GM23338 (cell line): Measurements from ENCODE around the gene ASCL5. TPM values are rescaled to one million over a fixed set of nuclear protein-coding genes. Genes with fewer than 3 reads are reported as not detected.

ENCODE experiments used
- ATAC-seq: fragments of 200-7000 bp; cut with Tn5 transposase; 3 replicates; pipeline ENCODE4 v1.9.1; 2020
- DNase-seq: peaks from one replicate; pipeline ENCODE4 v3.0.0-alpha.2; 2015; ENCODE audit warnings: low spot score
- H2AFZ ChIP-seq: fragments of 200-600 bp; sonication (generic); 2 replicates; pipeline ENCODE4 v1.8.0; 2016; ENCODE audit warnings: antibody characterized with exemption, mild to moderate bottlenecking, moderate library complexity
- H3F3A ChIP-seq: fragments of 200-600 bp; sonication (generic); replicated peaks from 2 replicates; pipeline ENCODE4 v1.8.0; 2017; ENCODE audit warnings: antibody characterized with exemption, mixed run types, low read depth
- H3K27ac ChIP-seq: fragments of 200-600 bp; sonication (generic); 2 replicates; pipeline ENCODE4 v1.6.1; 2016; ENCODE audit warnings: low read depth
- H3K27me3 ChIP-seq: fragments of 200-600 bp; sonication (generic); 2 replicates; pipeline ENCODE4 v1.8.0; 2016; ENCODE audit warnings: mild to moderate bottlenecking, mixed run types, moderate library complexity; ENCODE audit not compliant: insufficient read depth
- H3K36me3 ChIP-seq: fragments of 200-600 bp; sonication (generic); 2 replicates; pipeline ENCODE4 v1.8.0; 2016; ENCODE audit warnings: mild to moderate bottlenecking; ENCODE audit not compliant: insufficient read depth
- H3K4me1 ChIP-seq: fragments of 200-600 bp; sonication (generic); 2 replicates; pipeline ENCODE4 v1.8.0; 2016; ENCODE audit warnings: mild to moderate bottlenecking, moderate library complexity; ENCODE audit not compliant: insufficient read depth
- H3K4me2 ChIP-seq: fragments of 200-600 bp; sonication (generic); 2 replicates; pipeline ENCODE4 v1.7.1; 2017; ENCODE audit warnings: mixed run types
- H3K4me3 ChIP-seq: fragments of 200-600 bp; sonication (generic); 2 replicates; pipeline ENCODE4 v1.6.1; 2016; ENCODE audit warnings: mixed run types
- H3K79me2 ChIP-seq: fragments of 200-600 bp; sonication (generic); replicated peaks from 2 replicates; pipeline ENCODE4 v1.8.0; 2017; ENCODE audit warnings: mild to moderate bottlenecking; ENCODE audit not compliant: insufficient read depth
- H3K9me2 ChIP-seq: fragments of 200-600 bp; sonication (generic); 2 replicates; pipeline ENCODE4 v1.8.0; 2017; ENCODE audit not compliant: insufficient read depth
- H4K20me1 ChIP-seq: fragments of 200-600 bp; sonication (generic); replicated peaks from 2 replicates; pipeline ENCODE4 v1.8.0; 2017; ENCODE audit warnings: mild to moderate bottlenecking; ENCODE audit not compliant: insufficient read depth
- H3K27ac Mint-ChIP-seq: 2 replicates; pipeline ENCODE4 v1.8.0; 2020; ENCODE audit warnings: inconsistent platforms, mild to moderate bottlenecking, moderate library complexity, mixed read lengths
- H3K27me3 Mint-ChIP-seq: 3 replicates; pipeline ENCODE4 v1.8.0; 2022; ENCODE audit warnings: low read depth, mild to moderate bottlenecking, moderate library complexity, mixed read lengths, inconsistent platforms; ENCODE audit not compliant: insufficient read depth, poor library complexity
- H3K36me3 Mint-ChIP-seq: 3 replicates; pipeline ENCODE4 v1.8.0; 2021; ENCODE audit warnings: low read depth, mild to moderate bottlenecking, inconsistent platforms, moderate library complexity, mixed read lengths
- H3K4me1 Mint-ChIP-seq: 3 replicates; pipeline ENCODE4 v1.8.0; 2020; ENCODE audit warnings: mild to moderate bottlenecking, inconsistent platforms, mixed read lengths
- H3K4me3 Mint-ChIP-seq: 3 replicates; pipeline ENCODE4 v1.8.0; 2021; ENCODE audit warnings: moderate library complexity, mild to moderate bottlenecking, inconsistent platforms, mixed read lengths
- H3K9me3 Mint-ChIP-seq: 3 replicates; pipeline ENCODE4 v1.8.0; 2020; ENCODE audit warnings: moderate library complexity, mild to moderate bottlenecking, inconsistent platforms, mixed read lengths
- CREB1 ChIP-seq: fragments of 250-450 bp; sonication (Bioruptor Pico); IDR thresholded peaks from 2 replicates; pipeline ENCODE4 v1.5.0; 2020; ENCODE audit warnings: low read depth, mild to moderate bottlenecking, moderate library complexity
- EZH2 ChIP-seq: fragments of 200-600 bp; sonication (generic); IDR thresholded peaks from one replicate; pipeline ENCODE4 v1.8.0; 2017; ENCODE audit warnings: antibody characterized with exemption, mild to moderate bottlenecking, low read depth; ENCODE audit not compliant: unreplicated experiment
- JUNB ChIP-seq: IDR thresholded peaks from one replicate; pipeline ENCODE4 v1.6.1; 2016; ENCODE audit warnings: antibody characterized with exemption; ENCODE audit not compliant: unreplicated experiment
- POLR2AphosphoS5 ChIP-seq: IDR thresholded peaks from 2 replicates; pipeline ENCODE4 v1.6.1; 2016; ENCODE audit warnings: antibody characterized with exemption, low read depth
- STAT1 ChIP-seq: IDR thresholded peaks from one replicate; pipeline ENCODE4 v1.6.1; 2016; ENCODE audit warnings: antibody characterized with exemption; ENCODE audit not compliant: unreplicated experiment
- ZNF114 ChIP-seq: fragments of 250-450 bp; sonication (Bioruptor Pico); IDR thresholded peaks from 2 replicates; pipeline ENCODE4 v1.5.0; 2020; ENCODE audit warnings: mild to moderate bottlenecking, moderate library complexity
- ZNF331 ChIP-seq: fragments of 250-450 bp; sonication (Bioruptor Pico); IDR thresholded peaks from 2 replicates; pipeline ENCODE4 v1.5.0; 2020; ENCODE audit warnings: low read depth, mild to moderate bottlenecking, moderate library complexity
- polyA plus RNA-seq: library from polyadenylated mRNA; unstranded; fragments of >200 nt; fragmentation: Nextera tagmentation; extraction: Ambion mirVana; gene quantifications from 2 replicates; pipeline ENCODE4 v1.2.1, GENCODE V29; 2016
- total RNA-seq: library from RNA; depleted of rRNA; stranded (reverse); fragments of >200 nt; shearing (Covaris generic); gene quantifications from 2 replicates; pipeline ENCODE4 v1.2.3, GENCODE V29; 2014
- TF ChIP-seq, protein P1 (sequence below): IDR thresholded peaks from one replicate; pipeline ENCODE4 v1.6.1; 2018; ENCODE audit warnings: antibody characterized with exemption; ENCODE audit not compliant: unreplicated experiment
- TF ChIP-seq, protein P2 (sequence below): fragments of 250-450 bp; sonication (Bioruptor Pico); IDR thresholded peaks from 2 replicates; pipeline ENCODE4 v1.5.0; 2020; ENCODE audit warnings: mild to moderate bottlenecking, moderate library complexity
- TF ChIP-seq, protein P3 (sequence below): IDR thresholded peaks from 2 replicates; pipeline ENCODE4 v1.6.1; 2016; ENCODE audit warnings: antibody characterized with exemption
- TF ChIP-seq, protein P4 (sequence below), 2 experiments: fragments of 200-600 bp in 1 of 2; sonication (generic) in 1 of 2; conservative IDR thresholded peaks; 2 replicates each; pipeline versions ENCODE4 v1.5.1 to v1.6.1; 2016 to 2017; ENCODE audit warnings: antibody characterized with exemption in 2 of 2, low read depth in 2 of 2, mild to moderate bottlenecking in 2 of 2, moderate library complexity in 1 of 2

Gene ASCL5
- total and polyA plus RNA-seq, 2 experiments from 2014 or later = not detected

DNA sequence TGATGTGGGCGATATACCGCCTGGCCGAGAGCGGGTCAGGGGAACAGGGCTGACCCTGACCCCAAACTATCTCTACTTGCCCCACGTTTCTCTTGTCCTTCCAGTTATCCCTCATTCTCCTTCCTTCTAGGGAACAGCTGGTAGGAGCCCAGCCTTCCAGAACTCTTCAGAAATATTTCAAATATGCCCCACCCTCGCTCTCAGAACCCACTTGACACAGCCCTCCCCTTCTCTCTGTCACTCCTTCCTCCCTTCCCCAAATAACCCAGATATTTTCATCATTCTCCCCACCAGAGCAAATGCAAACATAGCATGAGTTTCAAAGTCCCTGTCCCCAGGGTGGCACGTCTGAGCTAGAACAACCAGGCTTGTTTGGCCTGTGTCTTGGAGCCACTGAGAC, 15.8 kb downstream of the ASCL5 start:
- Mint-ChIP-seq H3K4me3 (no peak overlapping the region), H3K9me3 (no peaks in the 10 kb centered on the region), H3K27ac (no peak overlapping the region), H3K4me1 (peaks cover 9% of the 10 kb centered on the region; the same call in 2 of the 3 replicates), H3K27me3 (peaks cover 38% of the 10 kb centered on the region), H3K36me3 (no peaks in the 10 kb centered on the region)
- H3K27me3 ChIP-seq = peaks cover 30% of the 10 kb centered on the region
- no peak overlapping the region for H3K27ac ChIP-seq
- DNase-seq (no peak), ATAC-seq (no peak)
- H3K9me2 ChIP-seq = no peaks in the 10 kb centered on the region
- H2AFZ ChIP-seq = no peak overlapping the region
- TF ChIP-seq CREB1 (CRISPR knock-in tag) (no peak), EZH2 (no peak), ZNF114 (CRISPR knock-in tag) (no peak), ZNF331 (no peak), JUNB (no peak), STAT1 (no peak), POLR2AphosphoS5 (no peak)
- TF ChIP-seq, protein P1, sequence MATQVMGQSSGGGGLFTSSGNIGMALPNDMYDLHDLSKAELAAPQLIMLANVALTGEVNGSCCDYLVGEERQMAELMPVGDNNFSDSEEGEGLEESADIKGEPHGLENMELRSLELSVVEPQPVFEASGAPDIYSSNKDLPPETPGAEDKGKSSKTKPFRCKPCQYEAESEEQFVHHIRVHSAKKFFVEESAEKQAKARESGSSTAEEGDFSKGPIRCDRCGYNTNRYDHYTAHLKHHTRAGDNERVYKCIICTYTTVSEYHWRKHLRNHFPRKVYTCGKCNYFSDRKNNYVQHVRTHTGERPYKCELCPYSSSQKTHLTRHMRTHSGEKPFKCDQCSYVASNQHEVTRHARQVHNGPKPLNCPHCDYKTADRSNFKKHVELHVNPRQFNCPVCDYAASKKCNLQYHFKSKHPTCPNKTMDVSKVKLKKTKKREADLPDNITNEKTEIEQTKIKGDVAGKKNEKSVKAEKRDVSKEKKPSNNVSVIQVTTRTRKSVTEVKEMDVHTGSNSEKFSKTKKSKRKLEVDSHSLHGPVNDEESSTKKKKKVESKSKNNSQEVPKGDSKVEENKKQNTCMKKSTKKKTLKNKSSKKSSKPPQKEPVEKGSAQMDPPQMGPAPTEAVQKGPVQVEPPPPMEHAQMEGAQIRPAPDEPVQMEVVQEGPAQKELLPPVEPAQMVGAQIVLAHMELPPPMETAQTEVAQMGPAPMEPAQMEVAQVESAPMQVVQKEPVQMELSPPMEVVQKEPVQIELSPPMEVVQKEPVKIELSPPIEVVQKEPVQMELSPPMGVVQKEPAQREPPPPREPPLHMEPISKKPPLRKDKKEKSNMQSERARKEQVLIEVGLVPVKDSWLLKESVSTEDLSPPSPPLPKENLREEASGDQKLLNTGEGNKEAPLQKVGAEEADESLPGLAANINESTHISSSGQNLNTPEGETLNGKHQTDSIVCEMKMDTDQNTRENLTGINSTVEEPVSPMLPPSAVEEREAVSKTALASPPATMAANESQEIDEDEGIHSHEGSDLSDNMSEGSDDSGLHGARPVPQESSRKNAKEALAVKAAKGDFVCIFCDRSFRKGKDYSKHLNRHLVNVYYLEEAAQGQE = no peak
- TF ChIP-seq, protein P2, sequence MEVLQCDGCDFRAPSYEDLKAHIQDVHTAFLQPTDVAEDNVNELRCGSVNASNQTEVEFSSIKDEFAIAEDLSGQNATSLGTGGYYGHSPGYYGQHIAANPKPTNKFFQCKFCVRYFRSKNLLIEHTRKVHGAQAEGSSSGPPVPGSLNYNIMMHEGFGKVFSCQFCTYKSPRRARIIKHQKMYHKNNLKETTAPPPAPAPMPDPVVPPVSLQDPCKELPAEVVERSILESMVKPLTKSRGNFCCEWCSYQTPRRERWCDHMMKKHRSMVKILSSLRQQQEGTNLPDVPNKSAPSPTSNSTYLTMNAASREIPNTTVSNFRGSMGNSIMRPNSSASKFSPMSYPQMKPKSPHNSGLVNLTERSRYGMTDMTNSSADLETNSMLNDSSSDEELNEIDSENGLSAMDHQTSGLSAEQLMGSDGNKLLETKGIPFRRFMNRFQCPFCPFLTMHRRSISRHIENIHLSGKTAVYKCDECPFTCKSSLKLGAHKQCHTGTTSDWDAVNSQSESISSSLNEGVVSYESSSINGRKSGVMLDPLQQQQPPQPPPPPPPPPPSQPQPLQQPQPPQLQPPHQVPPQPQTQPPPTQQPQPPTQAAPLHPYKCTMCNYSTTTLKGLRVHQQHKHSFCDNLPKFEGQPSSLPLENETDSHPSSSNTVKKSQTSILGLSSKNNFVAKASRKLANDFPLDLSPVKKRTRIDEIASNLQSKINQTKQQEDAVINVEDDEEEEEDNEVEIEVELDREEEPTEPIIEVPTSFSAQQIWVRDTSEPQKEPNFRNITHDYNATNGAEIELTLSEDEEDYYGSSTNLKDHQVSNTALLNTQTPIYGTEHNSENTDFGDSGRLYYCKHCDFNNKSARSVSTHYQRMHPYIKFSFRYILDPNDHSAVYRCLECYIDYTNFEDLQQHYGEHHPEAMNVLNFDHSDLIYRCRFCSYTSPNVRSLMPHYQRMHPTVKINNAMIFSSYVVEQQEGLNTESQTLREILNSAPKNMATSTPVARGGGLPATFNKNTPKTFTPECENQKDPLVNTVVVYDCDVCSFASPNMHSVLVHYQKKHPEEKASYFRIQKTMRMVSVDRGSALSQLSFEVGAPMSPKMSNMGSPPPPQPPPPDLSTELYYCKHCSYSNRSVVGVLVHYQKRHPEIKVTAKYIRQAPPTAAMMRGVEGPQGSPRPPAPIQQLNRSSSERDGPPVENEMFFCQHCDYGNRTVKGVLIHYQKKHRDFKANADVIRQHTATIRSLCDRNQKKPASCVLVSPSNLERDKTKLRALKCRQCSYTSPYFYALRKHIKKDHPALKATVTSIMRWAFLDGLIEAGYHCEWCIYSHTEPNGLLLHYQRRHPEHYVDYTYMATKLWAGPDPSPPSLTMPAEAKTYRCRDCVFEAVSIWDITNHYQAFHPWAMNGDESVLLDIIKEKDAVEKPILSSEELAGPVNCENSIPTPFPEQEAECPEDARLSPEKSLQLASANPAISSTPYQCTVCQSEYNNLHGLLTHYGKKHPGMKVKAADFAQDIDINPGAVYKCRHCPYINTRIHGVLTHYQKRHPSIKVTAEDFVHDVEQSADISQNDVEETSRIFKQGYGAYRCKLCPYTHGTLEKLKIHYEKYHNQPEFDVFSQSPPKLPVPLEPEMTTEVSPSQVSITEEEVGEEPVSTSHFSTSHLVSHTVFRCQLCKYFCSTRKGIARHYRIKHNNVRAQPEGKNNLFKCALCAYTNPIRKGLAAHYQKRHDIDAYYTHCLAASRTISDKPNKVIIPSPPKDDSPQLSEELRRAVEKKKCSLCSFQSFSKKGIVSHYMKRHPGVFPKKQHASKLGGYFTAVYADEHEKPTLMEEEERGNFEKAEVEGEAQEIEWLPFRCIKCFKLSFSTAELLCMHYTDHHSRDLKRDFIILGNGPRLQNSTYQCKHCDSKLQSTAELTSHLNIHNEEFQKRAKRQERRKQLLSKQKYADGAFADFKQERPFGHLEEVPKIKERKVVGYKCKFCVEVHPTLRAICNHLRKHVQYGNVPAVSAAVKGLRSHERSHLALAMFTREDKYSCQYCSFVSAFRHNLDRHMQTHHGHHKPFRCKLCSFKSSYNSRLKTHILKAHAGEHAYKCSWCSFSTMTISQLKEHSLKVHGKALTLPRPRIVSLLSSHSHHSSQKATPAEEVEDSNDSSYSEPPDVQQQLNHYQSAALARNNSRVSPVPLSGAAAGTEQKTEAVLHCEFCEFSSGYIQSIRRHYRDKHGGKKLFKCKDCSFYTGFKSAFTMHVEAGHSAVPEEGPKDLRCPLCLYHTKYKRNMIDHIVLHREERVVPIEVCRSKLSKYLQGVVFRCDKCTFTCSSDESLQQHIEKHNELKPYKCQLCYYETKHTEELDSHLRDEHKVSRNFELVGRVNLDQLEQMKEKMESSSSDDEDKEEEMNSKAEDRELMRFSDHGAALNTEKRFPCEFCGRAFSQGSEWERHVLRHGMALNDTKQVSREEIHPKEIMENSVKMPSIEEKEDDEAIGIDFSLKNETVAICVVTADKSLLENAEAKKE = no peak
- TF ChIP-seq, protein P3, sequence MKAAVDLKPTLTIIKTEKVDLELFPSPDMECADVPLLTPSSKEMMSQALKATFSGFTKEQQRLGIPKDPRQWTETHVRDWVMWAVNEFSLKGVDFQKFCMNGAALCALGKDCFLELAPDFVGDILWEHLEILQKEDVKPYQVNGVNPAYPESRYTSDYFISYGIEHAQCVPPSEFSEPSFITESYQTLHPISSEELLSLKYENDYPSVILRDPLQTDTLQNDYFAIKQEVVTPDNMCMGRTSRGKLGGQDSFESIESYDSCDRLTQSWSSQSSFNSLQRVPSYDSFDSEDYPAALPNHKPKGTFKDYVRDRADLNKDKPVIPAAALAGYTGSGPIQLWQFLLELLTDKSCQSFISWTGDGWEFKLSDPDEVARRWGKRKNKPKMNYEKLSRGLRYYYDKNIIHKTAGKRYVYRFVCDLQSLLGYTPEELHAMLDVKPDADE = no peak
- TF ChIP-seq, protein P4, sequence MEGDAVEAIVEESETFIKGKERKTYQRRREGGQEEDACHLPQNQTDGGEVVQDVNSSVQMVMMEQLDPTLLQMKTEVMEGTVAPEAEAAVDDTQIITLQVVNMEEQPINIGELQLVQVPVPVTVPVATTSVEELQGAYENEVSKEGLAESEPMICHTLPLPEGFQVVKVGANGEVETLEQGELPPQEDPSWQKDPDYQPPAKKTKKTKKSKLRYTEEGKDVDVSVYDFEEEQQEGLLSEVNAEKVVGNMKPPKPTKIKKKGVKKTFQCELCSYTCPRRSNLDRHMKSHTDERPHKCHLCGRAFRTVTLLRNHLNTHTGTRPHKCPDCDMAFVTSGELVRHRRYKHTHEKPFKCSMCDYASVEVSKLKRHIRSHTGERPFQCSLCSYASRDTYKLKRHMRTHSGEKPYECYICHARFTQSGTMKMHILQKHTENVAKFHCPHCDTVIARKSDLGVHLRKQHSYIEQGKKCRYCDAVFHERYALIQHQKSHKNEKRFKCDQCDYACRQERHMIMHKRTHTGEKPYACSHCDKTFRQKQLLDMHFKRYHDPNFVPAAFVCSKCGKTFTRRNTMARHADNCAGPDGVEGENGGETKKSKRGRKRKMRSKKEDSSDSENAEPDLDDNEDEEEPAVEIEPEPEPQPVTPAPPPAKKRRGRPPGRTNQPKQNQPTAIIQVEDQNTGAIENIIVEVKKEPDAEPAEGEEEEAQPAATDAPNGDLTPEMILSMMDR (conservative IDR thresholded peaks at IDR 0.05; ENCODE audit: low read depth in 2 of 2) = no peak
- H3K4me2 ChIP-seq = no peak overlapping the region
- H4K20me1 ChIP-seq = no peaks in the 10 kb centered on the region
- peaks cover 5% of the 10 kb centered on the region for H3K4me1 ChIP-seq
- no peaks in the 10 kb centered on the region for H3K36me3 ChIP-seq
- H3K79me2 ChIP-seq = no peaks in the 10 kb centered on the region
- H3F3A ChIP-seq = no peaks in the 10 kb centered on the region
- H3K4me3 ChIP-seq = no peak overlapping the region
